Transverse colon (tissue), 3 donors: ENCODE data around the gene COL6A5.

Source experiments
- CTCF ChIP-seq, 5 experiments: fragments of 200-600 bp in 3 of 5; fragments of 450-650 bp in 2 of 5; sonication (generic) in 3 of 5; IDR thresholded peaks; 1 replicate in 2 of 5; 2 replicates in 3 of 5; pipeline ENCODE4 v1.5.1; 2016 to 2017; ENCODE audit warnings: antibody characterized with exemption in 5 of 5, inconsistent platforms in 3 of 5, mild to moderate bottlenecking in 2 of 5, moderate library complexity in 1 of 5
- POLR2A ChIP-seq: fragments of 450-650 bp; IDR thresholded peaks from one replicate; pipeline ENCODE4 v1.6.1; 2016; ENCODE audit warnings: antibody characterized with exemption, mild to moderate bottlenecking, moderate library complexity

- TF ChIP-seq CTCF (IDR thresholded peaks at IDR 0.05) (peak in 1 of 5 experiments; percentile 13), POLR2A (no peak)
Measured at GRCh38 chr3:130480736-130481135, 135.3 kb downstream of the COL6A5 start.
